ENCODE results near the gene HKDC1.
"Not testable (repeated sequence)": the region's sequence is repeated elsewhere in the genome, so short reads cannot be mapped to it uniquely, and the experiment has no call there.

Gene HKDC1

DNA sequence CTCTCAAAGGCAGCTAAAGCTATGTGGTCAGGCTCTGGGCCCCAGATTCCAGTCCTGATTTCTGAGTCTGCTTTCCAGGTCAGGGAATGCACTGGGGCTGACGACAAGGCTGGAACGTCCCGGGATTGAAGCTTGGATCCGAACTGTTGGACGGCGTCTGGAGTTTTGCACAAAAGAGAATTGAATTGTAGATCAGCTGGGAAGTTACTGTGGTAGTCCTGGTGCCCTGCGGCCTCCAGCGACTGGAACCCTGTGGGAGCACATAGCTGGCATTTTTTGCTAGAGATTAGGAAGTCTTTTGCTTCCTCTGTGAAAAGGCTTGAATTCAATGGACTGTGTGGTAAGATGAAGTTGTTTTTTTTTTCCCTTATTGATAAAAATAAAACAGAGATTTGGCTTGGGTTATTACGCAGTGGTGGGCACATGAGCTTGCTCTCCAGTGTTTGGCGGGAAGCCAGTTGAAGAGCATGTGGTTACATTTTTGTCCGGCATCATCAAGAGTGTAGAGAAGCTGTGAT is 58.4 kb downstream of the HKDC1 start, which contains the start of gene HK1:
HK1 (plus strand) TSS at position 51 of the 518 bp plus-strand sequence.
- no peak for DNase-seq (ENCODE audit: low read depth)

GRCh38 chr10:69279110-69279509 is 59.0 kb downstream of the HKDC1 start:
- DNase-seq (ENCODE audit: low read depth): no peak

DNA sequence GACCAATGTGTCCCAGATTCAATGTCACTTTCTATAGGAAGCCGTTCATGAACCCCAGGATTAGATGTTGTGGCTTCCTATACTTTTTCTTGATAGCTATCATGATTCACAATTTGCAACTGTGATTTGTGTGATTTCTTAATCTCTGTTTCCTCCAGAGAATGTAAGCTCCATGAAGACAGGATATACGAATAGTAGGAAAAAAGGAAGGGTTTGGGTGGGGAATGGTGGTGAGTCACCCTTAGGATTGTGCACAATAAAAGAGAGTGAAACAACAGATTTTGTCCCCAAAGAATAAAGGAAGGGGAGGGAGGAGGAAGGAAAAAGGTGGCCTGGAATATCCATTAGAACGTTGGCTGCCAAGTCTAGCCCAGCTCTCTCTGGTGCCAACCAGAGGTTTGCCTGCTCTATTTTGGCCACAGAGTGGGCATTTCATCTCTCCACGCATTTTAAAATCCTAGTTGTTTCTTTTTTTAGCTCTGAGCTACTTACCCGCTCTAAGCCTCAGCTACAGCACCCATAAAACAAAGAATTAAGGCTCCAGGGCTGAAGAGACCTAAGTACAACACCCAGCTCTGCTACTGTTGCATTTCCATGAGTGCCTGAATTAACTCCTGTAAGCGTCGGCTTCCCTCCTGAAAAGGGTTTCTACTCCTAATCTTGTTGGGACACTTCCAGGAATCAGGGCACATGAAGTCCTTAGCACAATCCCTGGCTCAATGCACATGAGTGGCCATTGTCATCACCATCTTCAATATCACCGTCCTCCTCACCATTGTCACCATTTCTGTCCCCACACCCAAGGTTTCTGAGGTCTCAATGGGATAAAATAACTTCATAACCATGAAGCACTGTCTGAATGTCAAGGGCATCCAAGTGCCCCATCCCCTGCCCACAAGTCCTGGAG is 61.6 kb downstream of the HKDC1 start:
- DNase-seq (ENCODE audit: low read depth): no peak

DNA sequence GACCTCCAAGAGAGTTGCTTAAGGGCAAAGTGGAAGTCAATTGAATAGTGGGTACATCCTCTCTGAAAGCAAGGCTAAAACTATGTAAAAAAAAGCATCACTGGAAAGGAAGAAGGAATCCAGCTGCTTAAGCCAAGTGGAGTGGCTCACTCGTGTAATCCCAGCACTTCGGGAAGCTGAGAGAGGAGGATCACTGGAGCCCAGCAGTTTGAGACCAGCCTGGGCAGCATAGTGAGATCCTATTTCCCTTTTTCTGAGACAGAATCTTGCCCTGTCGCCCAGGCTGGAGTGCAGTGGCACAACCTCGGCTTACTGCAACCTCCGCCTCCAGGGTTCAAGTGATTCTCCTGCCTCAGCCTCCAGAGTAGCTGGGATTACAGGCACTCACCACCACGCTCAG is 64.3 kb downstream of the HKDC1 start:
- not testable (repeated sequence) for DNase-seq (ENCODE audit: low read depth)

DNA sequence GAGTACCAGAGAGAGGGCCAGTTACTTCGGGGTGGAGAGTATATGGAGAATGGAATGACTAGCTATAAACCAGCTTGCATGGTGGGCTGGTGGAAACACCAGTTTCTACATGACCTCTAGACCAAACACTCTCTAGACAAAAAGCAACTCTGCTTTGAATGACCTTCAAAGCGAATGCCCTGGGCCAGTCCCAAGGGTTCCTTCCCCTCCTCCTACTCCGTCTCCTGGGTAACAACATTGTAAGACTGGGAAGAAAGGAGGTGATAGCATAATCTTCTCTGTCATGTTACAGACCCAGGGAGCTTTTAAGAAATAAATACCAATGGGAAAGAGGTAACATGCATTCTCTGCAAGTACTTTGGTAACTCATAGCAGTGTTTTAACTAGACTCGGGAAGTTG is 65.6 kb downstream of the HKDC1 start:
- no peak for DNase-seq (ENCODE audit: low read depth)

GRCh38 chr10:69287181-69287580 is 67.0 kb downstream of the HKDC1 start:
- no peak for DNase-seq (ENCODE audit: low read depth)

- no peak for DNase-seq (ENCODE audit: low read depth)
These were observed 70.9 kb downstream of the HKDC1 start for GRCh38 chr10:69290993-69291392.

DNA sequence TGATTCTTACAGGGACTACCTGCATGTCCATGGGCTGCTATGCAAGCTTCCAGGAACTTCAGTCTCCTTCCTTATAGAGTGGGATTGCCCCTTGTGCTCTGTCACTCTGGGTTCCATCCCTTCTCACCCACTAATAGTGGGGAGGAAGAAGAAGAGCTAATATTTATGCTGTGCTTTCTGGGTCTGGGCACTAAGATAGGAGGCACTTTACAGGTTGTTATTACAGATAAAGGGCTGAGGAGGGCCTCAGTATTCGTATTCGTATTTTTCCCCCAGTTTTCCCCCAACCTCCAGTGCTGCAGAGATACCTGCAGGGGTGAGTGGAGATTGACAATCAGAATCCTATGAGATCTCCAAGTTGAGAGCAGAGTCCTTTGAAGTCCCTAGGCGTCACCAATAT is 72.3 kb downstream of the HKDC1 start:
- no peak for DNase-seq (ENCODE audit: low read depth)

DNA sequence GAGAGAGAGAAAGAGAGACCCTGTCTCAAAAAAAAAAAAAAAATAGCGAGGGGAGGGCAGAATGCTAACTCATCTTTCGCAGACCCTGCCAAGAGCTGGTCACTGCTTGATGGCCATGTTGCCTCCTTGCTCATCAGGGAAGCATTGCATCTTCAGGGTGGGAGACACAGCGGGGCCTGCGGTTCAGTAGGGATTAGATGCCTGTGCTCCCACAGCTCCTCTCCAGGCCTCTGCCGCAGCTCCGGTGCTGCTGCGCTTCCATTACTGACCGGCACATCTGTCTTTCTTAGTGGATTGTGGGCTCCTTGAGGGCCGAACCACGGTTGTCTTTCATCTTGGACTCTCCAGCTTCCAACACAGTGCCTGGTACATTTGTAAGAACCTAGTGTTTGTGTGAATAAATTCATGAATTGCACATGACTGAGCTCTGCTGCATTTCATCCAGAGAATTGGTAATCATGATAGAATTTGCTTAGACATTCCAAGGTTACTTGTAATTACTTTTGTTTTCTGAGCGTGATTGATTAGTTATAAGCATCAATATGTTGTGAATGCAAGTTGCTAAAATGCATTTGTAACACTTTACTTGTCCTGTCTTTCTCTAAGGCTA is 75.0 kb downstream of the HKDC1 start:
- no peak for DNase-seq (ENCODE audit: low read depth)

GRCh38 chr10:69303632-69304051 is 83.5 kb downstream of the HKDC1 start:
- DNase-seq (ENCODE audit: low read depth): no peak

DNA sequence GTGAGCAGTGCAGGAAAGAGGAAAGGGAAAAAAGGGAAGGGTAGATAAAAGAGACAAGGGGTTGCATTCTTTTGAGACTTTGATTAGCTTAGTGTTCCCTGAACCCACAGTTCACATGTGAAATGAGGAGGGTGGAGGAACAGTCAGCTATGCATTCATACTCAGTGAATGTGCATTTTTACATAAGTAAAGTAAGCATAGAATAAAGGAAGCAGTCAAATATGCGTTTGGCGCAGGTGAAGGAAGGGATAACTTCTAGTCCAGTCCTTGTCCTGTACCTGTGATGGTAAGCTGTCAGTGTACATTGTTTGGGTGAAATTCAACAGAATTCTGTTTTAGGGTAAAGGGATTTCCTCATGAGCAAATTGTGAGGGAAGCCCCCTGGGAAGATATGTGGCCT is 86.3 kb downstream of the HKDC1 start:
- no peak for DNase-seq (ENCODE audit: low read depth)

GRCh38 chr10:69307434-69307833 is 87.3 kb downstream of the HKDC1 start:
- DNase-seq (ENCODE audit: low read depth): no peak

DNA sequence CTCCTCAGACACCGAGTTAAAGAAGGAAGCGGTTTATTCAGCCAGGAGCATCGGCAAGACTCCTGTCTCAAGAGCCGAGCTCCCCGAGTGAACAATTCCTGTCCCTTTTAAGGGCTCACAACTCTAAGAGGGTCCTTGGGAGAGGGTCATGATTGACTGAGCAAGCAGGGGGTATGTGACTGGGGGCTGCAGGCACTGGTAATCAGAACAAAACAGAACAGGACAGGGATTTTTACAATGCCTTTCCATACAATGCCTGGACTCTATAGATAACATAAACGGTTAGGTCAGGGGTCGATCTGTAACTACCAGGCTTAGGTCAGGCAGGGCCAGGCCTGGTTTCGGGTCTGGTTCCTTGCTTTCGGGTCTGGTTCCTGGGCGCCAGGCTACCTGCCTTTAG is 88.2 kb downstream of the HKDC1 start:
- not testable (repeated sequence) for DNase-seq (ENCODE audit: low read depth)

- DNase-seq (ENCODE audit: low read depth): no peak
These were observed 91.2 kb downstream of the HKDC1 start for GRCh38 chr10:69311309-69311708.

DNA sequence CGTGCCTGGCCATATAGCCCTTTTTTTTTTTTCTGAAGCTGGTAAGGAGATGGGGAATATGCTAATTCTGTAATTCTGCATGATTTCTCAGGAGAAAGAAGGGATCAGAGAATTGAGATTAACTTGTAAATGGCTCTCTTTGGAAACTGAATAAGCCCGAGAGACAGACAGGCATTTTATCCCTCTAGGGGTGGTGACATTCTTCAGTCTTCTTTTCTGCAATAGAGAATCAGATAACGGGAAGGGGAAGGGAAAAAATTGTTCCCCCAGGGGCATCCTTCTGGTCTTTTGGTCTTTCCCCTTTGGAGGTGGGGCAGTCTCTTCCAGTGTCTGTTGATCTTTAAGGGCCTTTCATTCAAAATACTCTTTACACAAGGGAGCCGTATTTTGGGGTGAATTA is 92.4 kb downstream of the HKDC1 start:
- DNase-seq (ENCODE audit: low read depth): no peak

DNA sequence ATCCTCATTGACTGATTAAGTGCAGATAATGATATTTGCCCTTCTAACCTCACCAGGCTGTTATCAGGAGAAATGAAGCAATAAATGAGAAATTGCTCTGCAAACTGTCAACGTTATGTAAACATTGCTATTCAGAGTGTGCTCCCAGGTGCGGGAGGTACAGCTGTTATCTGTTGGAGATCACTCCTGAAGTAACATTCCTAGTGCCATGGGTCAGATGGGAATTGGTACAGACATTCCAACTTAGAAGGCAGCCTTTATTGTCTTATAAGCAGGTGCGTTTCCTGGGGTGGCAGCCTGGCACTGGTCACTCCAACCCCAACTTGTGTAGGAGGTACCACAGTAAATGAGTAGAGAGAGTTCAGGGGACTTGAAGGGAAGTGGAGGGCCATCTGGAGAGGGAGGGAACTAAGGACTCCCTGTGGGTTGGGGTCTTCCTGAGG is 95.0 kb downstream of the HKDC1 start:
- no peak for DNase-seq (ENCODE audit: low read depth)

DNA sequence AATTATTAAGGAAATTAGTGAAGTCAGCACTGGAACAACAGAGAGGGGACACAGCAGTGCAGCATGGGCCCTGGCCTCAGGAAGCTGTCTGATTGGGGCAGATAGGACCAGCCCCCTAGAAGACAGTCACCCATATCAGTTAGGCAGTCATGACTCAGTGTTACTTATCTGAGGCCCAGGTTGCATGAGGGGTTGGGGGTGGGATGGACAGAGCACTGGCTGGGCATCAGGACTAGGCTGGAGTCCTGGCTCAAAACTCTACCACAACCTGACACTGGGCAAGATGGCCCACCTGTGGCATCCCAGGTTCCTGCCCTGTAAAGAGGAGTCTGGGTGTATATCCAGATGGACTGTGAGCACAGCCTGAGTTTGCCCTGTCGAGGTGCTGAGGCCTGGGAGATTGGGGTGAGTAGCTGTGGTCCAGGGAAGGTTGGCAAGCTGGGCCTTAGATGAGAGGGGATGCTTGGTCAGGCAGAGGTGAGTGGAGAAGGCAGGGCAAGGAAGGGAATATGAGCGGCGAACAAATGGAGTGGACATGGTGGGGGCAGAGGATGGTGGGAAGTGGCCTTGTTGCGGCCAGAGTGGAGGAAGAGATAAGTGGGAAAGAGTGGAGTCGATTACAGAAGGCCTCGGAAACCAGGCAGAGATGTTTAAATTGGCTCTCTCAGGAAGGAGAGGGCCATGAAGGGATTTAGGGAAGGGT is 95.6 kb downstream of the HKDC1 start:
- DNase-seq (ENCODE audit: low read depth): no peak

DNA sequence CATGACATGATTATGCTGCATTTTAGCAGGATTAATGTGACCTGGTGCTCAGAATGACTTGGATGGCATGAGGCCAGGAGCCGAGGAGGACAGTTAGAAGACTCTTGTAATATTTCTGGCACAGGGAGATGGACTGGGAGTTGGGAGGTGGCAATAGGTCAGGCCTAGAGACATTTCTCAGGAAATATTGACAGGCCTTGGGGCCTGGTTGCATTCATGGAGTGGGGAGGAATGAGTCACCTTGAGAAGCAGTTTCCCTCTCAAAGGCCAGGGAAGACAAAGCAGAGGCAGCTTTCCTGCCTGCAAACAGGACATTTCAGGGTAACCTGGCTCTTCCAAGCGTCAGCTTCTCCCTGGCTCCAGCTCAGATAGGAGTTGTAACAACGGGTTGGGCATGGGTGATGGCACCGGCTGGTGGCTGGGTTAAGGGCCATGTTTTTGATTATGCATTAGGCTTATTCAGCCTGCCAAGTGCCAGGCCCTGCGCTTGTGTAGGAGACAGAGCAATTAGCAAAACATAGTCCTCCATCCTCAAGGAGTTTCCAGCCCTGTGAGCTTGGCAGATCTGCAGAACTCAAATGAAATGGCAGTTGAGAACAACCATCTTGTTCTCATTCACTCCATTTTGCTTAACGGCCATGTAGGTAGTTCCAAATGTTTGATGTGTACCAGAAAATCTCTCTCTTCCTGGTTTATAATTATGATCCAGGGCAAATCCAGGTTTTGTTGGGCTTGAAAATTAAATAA is 96.4 kb downstream of the HKDC1 start:
- no peak for DNase-seq (ENCODE audit: low read depth)

Data from activated T-helper 9 cell treated with anti-CD3 and anti-CD28 coated beads, Interleukin-2, amount 50 U/mL, for 16 hours (primary cell).